DND-41 (cell line): ENCODE results near the gene CADPS.

Source experiments
- ATAC-seq: fragments of 200-7000 bp; cut with Tn5 transposase; 3 replicates; pipeline ENCODE4 v1.9.1; 2021; ENCODE audit warnings: low read depth; ENCODE audit not compliant: insufficient read depth
- DNase-seq: peaks from one replicate; pipeline ENCODE4 v3.0.0-alpha.2; 2020
- H2AFZ ChIP-seq: 2 replicates; pipeline ENCODE4 v1.6.0; 2012; ENCODE audit warnings: low read depth, low read length
- H3K27ac ChIP-seq: 2 replicates; pipeline ENCODE4 v1.5.1; 2012; ENCODE audit warnings: low read length, inconsistent platforms
- H3K27me3 ChIP-seq: fragments of 200-600 bp; sonication (generic); 2 replicates; pipeline ENCODE4 v1.6.0; 2012; ENCODE audit warnings: low read length, mild to moderate bottlenecking, inconsistent platforms; ENCODE audit not compliant: insufficient read depth, poor library complexity
- H3K36me3 ChIP-seq: 2 replicates; pipeline ENCODE4 v1.5.1; 2012; ENCODE audit warnings: low read length, inconsistent platforms; ENCODE audit not compliant: insufficient read depth
- H3K4me1 ChIP-seq: 2 replicates; pipeline ENCODE4 v1.5.1; 2012; ENCODE audit warnings: mild to moderate bottlenecking, low read length; ENCODE audit not compliant: insufficient read depth
- H3K4me2 ChIP-seq: 2 replicates; pipeline ENCODE4 v1.6.0; 2012; ENCODE audit warnings: mild to moderate bottlenecking, moderate library complexity, low read length, inconsistent platforms; ENCODE audit not compliant: insufficient read depth
- H3K4me3 ChIP-seq, 2 experiments: fragments of 200-600 bp in 1 of 2; shearing (Covaris generic) in 1 of 2; 2 replicates each; pipeline ENCODE4 v1.5.1; 2012 to 2016; ENCODE audit warnings: inconsistent platforms in 2 of 2, low read length in 2 of 2, mild to moderate bottlenecking in 2 of 2, low read depth in 1 of 2, moderate library complexity in 1 of 2
- H3K79me2 ChIP-seq: 2 replicates; pipeline ENCODE4 v1.6.0; 2012; ENCODE audit warnings: low read length, inconsistent platforms; ENCODE audit not compliant: insufficient read depth
- H3K9ac ChIP-seq: 2 replicates; pipeline ENCODE4 v1.6.0; 2012; ENCODE audit warnings: low read depth, mild to moderate bottlenecking, inconsistent platforms, low read length, moderate library complexity
- H3K9me3 ChIP-seq: 2 replicates; pipeline ENCODE4 v1.5.1; 2012; ENCODE audit warnings: low read length, moderate library complexity, mild to moderate bottlenecking, inconsistent platforms; ENCODE audit not compliant: insufficient read depth, severe bottlenecking
- H4K20me1 ChIP-seq: 2 replicates; pipeline ENCODE4 v1.6.0; 2012; ENCODE audit warnings: low read length; ENCODE audit not compliant: insufficient read depth
- EZH2 ChIP-seq: IDR thresholded peaks from 3 replicates; pipeline ENCODE4 v1.6.1; 2012; ENCODE audit warnings: borderline replicate concordance, low read depth, mild to moderate bottlenecking, moderate library complexity, low read length, inconsistent platforms; ENCODE audit not compliant: severe bottlenecking
- TF ChIP-seq, protein P1 (sequence below): IDR thresholded peaks from 2 replicates; pipeline ENCODE4 v1.5.1; 2012; ENCODE audit warnings: borderline replicate concordance, low read length, moderate library complexity, mild to moderate bottlenecking; ENCODE audit not compliant: poor library complexity, severe bottlenecking; ENCODE audit errors: extremely low read depth

CADPS gene

GRCh38 chr3:62421207-62421606 lies 454.0 kb downstream of the CADPS start:
- no peaks in the 10 kb centered on the region for H3K9me3 ChIP-seq
- H3K4me1 ChIP-seq = peaks cover 3% of the 10 kb centered on the region
- H3K27ac ChIP-seq = no peak overlapping the region
- no peak for TF ChIP-seq EZH2
- TF ChIP-seq, protein P1, sequence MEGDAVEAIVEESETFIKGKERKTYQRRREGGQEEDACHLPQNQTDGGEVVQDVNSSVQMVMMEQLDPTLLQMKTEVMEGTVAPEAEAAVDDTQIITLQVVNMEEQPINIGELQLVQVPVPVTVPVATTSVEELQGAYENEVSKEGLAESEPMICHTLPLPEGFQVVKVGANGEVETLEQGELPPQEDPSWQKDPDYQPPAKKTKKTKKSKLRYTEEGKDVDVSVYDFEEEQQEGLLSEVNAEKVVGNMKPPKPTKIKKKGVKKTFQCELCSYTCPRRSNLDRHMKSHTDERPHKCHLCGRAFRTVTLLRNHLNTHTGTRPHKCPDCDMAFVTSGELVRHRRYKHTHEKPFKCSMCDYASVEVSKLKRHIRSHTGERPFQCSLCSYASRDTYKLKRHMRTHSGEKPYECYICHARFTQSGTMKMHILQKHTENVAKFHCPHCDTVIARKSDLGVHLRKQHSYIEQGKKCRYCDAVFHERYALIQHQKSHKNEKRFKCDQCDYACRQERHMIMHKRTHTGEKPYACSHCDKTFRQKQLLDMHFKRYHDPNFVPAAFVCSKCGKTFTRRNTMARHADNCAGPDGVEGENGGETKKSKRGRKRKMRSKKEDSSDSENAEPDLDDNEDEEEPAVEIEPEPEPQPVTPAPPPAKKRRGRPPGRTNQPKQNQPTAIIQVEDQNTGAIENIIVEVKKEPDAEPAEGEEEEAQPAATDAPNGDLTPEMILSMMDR = no peak
- H3K79me2 ChIP-seq = no peaks in the 10 kb centered on the region
- DNase-seq (no peak), ATAC-seq (no peak)
- no peak overlapping the region for H3K4me3 ChIP-seq
- no peaks in the 10 kb centered on the region for H3K27me3 ChIP-seq
- no peaks in the 10 kb centered on the region for H4K20me1 ChIP-seq
- H3K36me3 ChIP-seq = no peaks in the 10 kb centered on the region
- H3K4me2 ChIP-seq = no peak overlapping the region
- no peak overlapping the region for H2AFZ ChIP-seq
- H3K9ac ChIP-seq = no peak overlapping the region

DNA sequence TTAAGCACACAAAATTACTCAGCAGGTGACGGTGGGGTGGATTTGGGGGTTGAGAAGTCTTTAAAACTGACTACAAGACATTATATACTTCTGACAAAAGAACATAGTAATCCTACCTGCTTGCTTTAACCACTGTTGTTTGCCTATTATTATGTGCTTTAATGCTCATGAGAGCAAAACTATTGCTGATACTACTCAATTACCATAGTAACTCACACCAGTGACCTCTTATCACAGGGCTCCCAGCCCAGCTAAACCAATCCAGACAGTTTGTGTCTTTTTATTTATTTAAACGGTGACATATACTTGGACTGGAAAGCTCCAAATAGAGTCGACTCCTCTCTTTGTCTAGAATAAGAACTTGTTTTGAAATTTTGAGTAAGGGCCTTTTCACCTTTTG lies 459.1 kb downstream of the CADPS start:
- H3K9ac ChIP-seq = no peak overlapping the region

DNA sequence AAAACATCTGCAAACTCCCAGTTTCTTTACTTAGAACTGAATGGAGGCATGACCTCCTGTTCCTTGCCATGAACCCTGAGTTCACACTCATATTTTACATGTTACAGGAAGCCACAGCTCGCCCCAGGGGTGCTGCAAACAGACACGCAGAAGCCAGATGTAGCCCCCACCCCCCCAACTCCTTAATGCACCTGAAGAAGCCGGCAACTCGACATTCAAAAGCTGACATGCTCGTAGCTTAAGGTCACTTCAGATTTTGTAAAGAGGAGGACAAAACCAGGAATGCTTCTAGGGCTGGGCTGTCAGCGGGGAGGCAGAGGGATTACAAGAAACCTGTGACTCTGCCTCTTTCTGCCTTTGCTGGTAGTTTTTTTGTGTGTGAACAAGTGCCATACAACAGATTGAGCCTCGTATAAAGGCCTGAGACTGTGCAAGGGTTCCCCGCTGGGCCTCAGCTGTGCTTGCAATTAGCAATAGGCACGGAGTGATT lies 459.9 kb downstream of the CADPS start:
- H3K27me3 ChIP-seq = peaks cover 8% of the 10 kb centered on the region
- H3K4me3 ChIP-seq = no peak overlapping the region
- DNase-seq (peak; percentile 55), ATAC-seq (peak; percentile 86)
- 0 out of 2 replicates have a peak overlapping the region, but pooled peaks have one; percentile 33 for H2AFZ ChIP-seq
- no peaks in the 10 kb centered on the region for H4K20me1 ChIP-seq
- TF ChIP-seq, protein P1 = no peak
- TF ChIP-seq EZH2 = no peak
- peaks cover 24% of the 10 kb centered on the region for H3K4me1 ChIP-seq
- H3K79me2 ChIP-seq = no peaks in the 10 kb centered on the region
- H3K4me2 ChIP-seq = no peak overlapping the region
- peak overlapping the region; percentile 52 for H3K27ac ChIP-seq
- H3K9me3 ChIP-seq = no peaks in the 10 kb centered on the region
- H3K9ac ChIP-seq = peak overlapping the region; percentile 3; the same call in 1 of the 2 replicates
- no peaks in the 10 kb centered on the region for H3K36me3 ChIP-seq

More for the DNA sequence above, 459.1 kb downstream of the CADPS start:
- no peaks in the 10 kb centered on the region for H3K9me3 ChIP-seq
- H3K4me3 ChIP-seq = no peak overlapping the region
- no peak for TF ChIP-seq EZH2
- TF ChIP-seq, protein P1 = no peak
- H3K36me3 ChIP-seq = no peaks in the 10 kb centered on the region
- H3K4me1 ChIP-seq = peaks cover 24% of the 10 kb centered on the region
- no peak overlapping the region for H2AFZ ChIP-seq
- ATAC-seq (no peak), DNase-seq (no peak)
- H3K27me3 ChIP-seq = peaks cover 8% of the 10 kb centered on the region
- H3K79me2 ChIP-seq = no peaks in the 10 kb centered on the region
- H4K20me1 ChIP-seq = no peaks in the 10 kb centered on the region
- peak overlapping the region; percentile 52 for H3K27ac ChIP-seq
- H3K4me2 ChIP-seq = no peak overlapping the region

DNA sequence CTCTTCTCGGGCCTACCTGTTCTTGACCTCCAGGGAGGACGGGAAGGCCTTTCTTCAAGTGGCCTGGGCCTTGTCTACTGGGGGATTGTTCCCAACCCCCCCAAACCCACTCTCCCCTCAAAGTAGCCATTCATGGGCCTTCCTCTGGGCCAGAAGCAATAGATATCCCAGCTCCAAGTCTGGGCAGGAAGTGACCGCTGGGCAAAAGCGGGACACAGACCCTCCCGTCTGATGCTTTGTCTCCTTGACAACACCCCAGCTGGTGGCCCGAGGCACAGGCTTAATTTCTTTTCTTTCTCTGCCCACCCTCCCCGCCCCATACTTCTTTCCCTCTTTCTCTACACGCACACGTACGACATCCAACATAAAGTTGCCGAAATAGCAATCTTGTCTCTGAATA lies 460.4 kb downstream of the CADPS start:
- no peak overlapping the region for H2AFZ ChIP-seq
- no peak overlapping the region for H3K9ac ChIP-seq
- H3K4me3 ChIP-seq = no peak overlapping the region
- no peak for TF ChIP-seq EZH2
- TF ChIP-seq, protein P1 = no peak
- no peaks in the 10 kb centered on the region for H3K36me3 ChIP-seq
- H3K27ac ChIP-seq = peak overlapping the region; percentile 11; the same call in 1 of the 2 replicates
- H3K27me3 ChIP-seq = peaks cover 8% of the 10 kb centered on the region
- peaks cover 24% of the 10 kb centered on the region for H3K4me1 ChIP-seq
- ATAC-seq = no peak
- H3K79me2 ChIP-seq = no peaks in the 10 kb centered on the region
- H3K4me2 ChIP-seq = no peak overlapping the region
- no peaks in the 10 kb centered on the region for H3K9me3 ChIP-seq
- no peak for DNase-seq
- H4K20me1 ChIP-seq = no peaks in the 10 kb centered on the region
